Adrenal gland (tissue), 12 donors: ENCODE results near the gene MACROD2. TPM values are rescaled to one million over a fixed set of nuclear protein-coding genes. Genes with fewer than 3 reads are reported as not detected.

ENCODE experiments used
- DNase-seq, 7 donors: peaks; one replicate each; pipeline ENCODE4 v3.0.0-alpha.2; 2019 to 2020
- H3K27ac ChIP-seq, 5 donors: fragments of 200-600 bp; sonication (generic) in 4 of 5; 1 replicate in 3 of 5; 2 replicates in 2 of 5; pipeline versions ENCODE4 v1.5.1 to v1.8.0; 2016 to 2020; ENCODE audit warnings: mild to moderate bottlenecking in 1 of 5
- H3K27me3 ChIP-seq: fragments of 200-600 bp; 2 replicates; pipeline ENCODE4 v1.8.0; 2021
- H3K36me3 ChIP-seq, 2 donors: fragments of 200-600 bp; replicated peaks in 1 of 2; 1 replicate in 1 of 2; 2 replicates in 1 of 2; pipeline versions ENCODE4 v1.5.1 to v1.8.0; 2018 to 2022
- H3K4me1 ChIP-seq, 2 donors: fragments of 200-600 bp; replicated peaks in 1 of 2; 1 replicate in 1 of 2; 2 replicates in 1 of 2; pipeline versions ENCODE4 v1.5.1 to v1.8.0; 2018 to 2021
- H3K4me3 ChIP-seq, 4 donors: fragments of 200-600 bp; sonication (generic) in 3 of 4; one replicate each; pipeline ENCODE4 v1.5.1; 2016 to 2018
- H3K9me3 ChIP-seq, 3 donors: fragments of 200-600 bp; sonication (generic) in 1 of 3; replicated peaks in 1 of 3; 1 replicate in 2 of 3; 2 replicates in 1 of 3; pipeline versions ENCODE4 v1.5.1 to v1.8.0; 2016 to 2021
- CTCF ChIP-seq, 6 experiments: fragments of 450-650 bp in 4 of 6; fragments of 200-600 bp in 2 of 6; sonication (generic) in 1 of 6; IDR thresholded peaks; 1 replicate in 5 of 6; 2 replicates in 1 of 6; pipeline versions ENCODE4 v1.5.1 to v1.8.0; 2016 to 2021; ENCODE audit warnings: antibody characterized with exemption in 6 of 6, mild to moderate bottlenecking in 2 of 6, moderate library complexity in 1 of 6
- POLR2A ChIP-seq, 2 donors: fragments of 450-650 bp; IDR thresholded peaks; one replicate each; pipeline ENCODE4 v1.6.1; 2017; ENCODE audit warnings: antibody characterized with exemption in 2 of 2, mild to moderate bottlenecking in 2 of 2, moderate library complexity in 1 of 2
- WGBS, 4 donors: extraction: QIAGEN DNeasy Blood & Tissue Kit in 2 of 4; methylation state at CpG; one replicate each; pipeline versions ENCODE4 v1.1.5 to v1.1.7; 2013 to 2017; 5-methylcytosine and 5-hydroxymethylcytosine counted together
- intact Hi-C, 2 donors: fragments of 100-400 bp; cut with DNase I; formaldehyde crosslinking; loops; one replicate each; pipeline versions ENCODE4 v1.14.1 to v1.15.0; 2022 to 2023
- polyA plus RNA-seq, 3 donors: library from polyadenylated mRNA; stranded (reverse); fragments of 200-250 nt in 2 of 3; fragments of 350-450 nt in 1 of 3; fragmentation: Illumina TruSeq in 1 of 3; extraction: RNeasy Lipid Tissue Mini Kit (QIAGEN cat#74804) in 1 of 3; gene quantifications; one replicate each; pipeline ENCODE4 v1.2.3, GENCODE V29; 2013 to 2014
- total RNA-seq, 9 donors: library from RNA; depleted of rRNA in 4 of 9; stranded (reverse); fragments of >200 nt in 4 of 9; fragments of 120-200 nt in 1 of 9; fragmentation: NEBNext Ultra II Directional in 1 of 9; extraction: Animal tissue kit (Norgen Biotek cat#: 25700) in 1 of 9; gene quantifications; one replicate each; pipeline versions ENCODE4 v1.1.0 to v1.2.4, GENCODE V29; 2013 to 2023
- donor health status: healthy with polysubstance abuse.
- donor health status: Bipolar disorder and iron deficiency.
- donor health status: DM: yes; HTN: yes; CAD: no.
- donor health status: DM: no; HTN: no; CAD: no.
- donor health status: DM: no; HTN: no; CAD: no.
- donor health status: DM: yes; HTN: yes; CAD: no.

The MACROD2 gene
- total and polyA plus RNA-seq, 12 donors: 1.1 to 21.2 (median 6.4) TPM

DNA sequence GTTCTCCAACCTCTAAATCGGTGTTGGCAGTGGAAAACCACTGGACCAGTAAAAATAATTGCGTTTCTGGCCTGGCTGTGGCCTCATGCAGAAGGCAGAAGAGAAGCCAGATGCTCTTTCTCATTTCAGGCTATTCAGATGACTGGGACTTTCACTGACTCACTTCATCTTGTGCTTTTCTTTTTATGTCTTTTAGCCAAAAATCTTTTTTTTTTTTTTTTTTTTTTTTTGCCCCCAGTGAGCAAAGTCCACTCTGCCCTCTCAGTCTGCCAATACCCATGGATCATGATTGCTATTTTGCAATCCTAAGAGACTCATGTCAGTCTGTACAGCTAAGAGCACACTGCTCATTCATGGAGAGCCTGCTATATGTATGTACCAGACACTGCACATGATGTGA lies 1615.5 kb downstream of the MACROD2 start:
- TF ChIP-seq POLR2A (IDR thresholded peaks at IDR 0.05) (no peak), CTCF (IDR thresholded peaks at IDR 0.05) (no peak)
- H3K27me3 ChIP-seq: no peaks in the 10 kb centered on the region
- no peaks in the 10 kb centered on the region for H3K9me3 ChIP-seq
- intact Hi-C loops: no loop called here
- DNase-seq: no peak
- WGBS, 4 donors: 52 to 83% (median 71%) methylated on average over 2 of the region's 2 CpGs
- H3K27ac ChIP-seq: no peak overlapping the region
- H3K4me1 ChIP-seq: peaks cover 0 to 6% of the 10 kb centered on the region in 2 donors
- H3K4me3 ChIP-seq: no peak overlapping the region
- H3K36me3 ChIP-seq: no peaks in the 10 kb centered on the region

DNA sequence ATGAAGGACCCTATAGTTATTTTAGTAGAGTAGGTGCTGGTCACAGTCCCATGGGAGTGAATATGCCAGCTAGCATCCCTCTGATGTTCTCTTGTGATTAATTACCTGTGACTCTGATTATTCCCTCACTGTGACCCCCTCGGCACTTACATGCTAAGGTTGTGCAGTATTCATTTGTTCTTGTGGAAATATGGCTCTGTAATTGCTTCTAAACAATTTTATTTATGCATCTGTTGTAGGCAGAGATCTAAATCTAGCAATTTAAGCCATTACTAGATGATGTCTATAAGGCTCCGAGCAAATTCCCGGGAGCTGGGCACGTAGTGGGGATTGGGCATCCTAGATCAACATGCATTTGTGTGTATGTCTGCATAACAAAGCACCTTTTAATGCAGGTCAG lies 1616.2 kb downstream of the MACROD2 start:
- H3K4me3 ChIP-seq: no peak overlapping the region
- peaks cover 0 to 6% of the 10 kb centered on the region in 2 donors for H3K4me1 ChIP-seq
- TF ChIP-seq POLR2A (IDR thresholded peaks at IDR 0.05) (no peak), CTCF (IDR thresholded peaks at IDR 0.05) (no peak)
- H3K27me3 ChIP-seq: no peaks in the 10 kb centered on the region
- no peak overlapping the region for H3K27ac ChIP-seq
- no peaks in the 10 kb centered on the region for H3K9me3 ChIP-seq
- no peak for DNase-seq
- 84 to 93% (median 89%) methylated on average over 4 of the region's 4 CpGs for WGBS, 4 donors
- no peaks in the 10 kb centered on the region for H3K36me3 ChIP-seq
- intact Hi-C loops: no loop called here

- 85 to 92% (median 89%) methylated on average over 7 of the region's 7 CpGs for WGBS, 4 donors
- no peaks in the 10 kb centered on the region for H3K36me3 ChIP-seq
These were observed 1616.9 kb downstream of the MACROD2 start for GRCh38 chr20:15612198-15612597.

GRCh38 chr20:15612769-15613168 lies 1617.5 kb downstream of the MACROD2 start:
- TF ChIP-seq POLR2A (IDR thresholded peaks at IDR 0.05): no peak
- TF ChIP-seq CTCF (IDR thresholded peaks at IDR 0.05): no peak
- no peaks in the 10 kb centered on the region for H3K27me3 ChIP-seq
- H3K4me1 ChIP-seq: peaks cover 0 to 6% of the 10 kb centered on the region in 2 donors
- intact Hi-C loops: no loop called here
- H3K4me3 ChIP-seq: no peak overlapping the region
- 43 to 86% (median 66%) methylated on average over 1 of the region's 1 CpG for WGBS, 4 donors
- no peak overlapping the region for H3K27ac ChIP-seq
- no peak for DNase-seq
- H3K9me3 ChIP-seq: no peaks in the 10 kb centered on the region
- no peaks in the 10 kb centered on the region for H3K36me3 ChIP-seq

More at GRCh38 chr20:15612198-15612597, 1616.9 kb downstream of the MACROD2 start:
- TF ChIP-seq POLR2A (IDR thresholded peaks at IDR 0.05) (no peak), CTCF (IDR thresholded peaks at IDR 0.05) (no peak)
- Histone ChIP-seq H3K27me3 (no peaks in the 10 kb centered on the region), H3K4me1 (peaks cover 0 to 6% of the 10 kb centered on the region in 2 donors), H3K9me3 (no peaks in the 10 kb centered on the region), H3K27ac (no peak overlapping the region), H3K4me3 (no peak overlapping the region)
- DNase-seq: no peak
- intact Hi-C loops: no loop called here
